RPMI8226 (cell line): ENCODE data around the gene COMMD7.
"Not testable (repeated sequence)": the region's sequence is repeated elsewhere in the genome, so short reads cannot be mapped to it uniquely, and the experiment has no call there.

ENCODE experiments used
- DNase-seq: peaks from one replicate; pipeline ENCODE4 v3.0.0-alpha.2; 2015

Gene COMMD7

GRCh38 chr20:32764005-32764960 lies 21.0 kb upstream of the COMMD7 start:
- no peak for DNase-seq

- DNase-seq: peak; percentile 39
Measured at GRCh38 chr20:32763202-32764004, 20.1 kb upstream of the COMMD7 start.

GRCh38 chr20:32762754-32763201 lies 19.5 kb upstream of the COMMD7 start:
- DNase-seq: peak; percentile 25

- peak; percentile 77 for DNase-seq
Measured at GRCh38 chr20:32761831-32762753, 18.8 kb upstream of the COMMD7 start, which contains the start of gene DNMT3B. Gene DNMT3B, plus strand, starts transcription at chr20:32762385. Its CDS starts 17,939 bp downstream, at chr20:32780324.

- no peak for DNase-seq
Measured at GRCh38 chr20:32761417-32761830, 18.2 kb upstream of the COMMD7 start.

GRCh38 chr20:32756156-32756555 lies 12.9 kb upstream of the COMMD7 start:
- DNase-seq: no peak

- DNase-seq: no peak
Measured at GRCh38 chr20:32753731-32754130, 10.5 kb upstream of the COMMD7 start.

GRCh38 chr20:32752458-32753250 lies 9.4 kb upstream of the COMMD7 start:
- no peak for DNase-seq

GRCh38 chr20:32751702-32752457 lies 8.6 kb upstream of the COMMD7 start:
- no peak for DNase-seq

GRCh38 chr20:32751293-32751692 lies 8.0 kb upstream of the COMMD7 start:
- DNase-seq: no peak

GRCh38 chr20:32749914-32750637 lies 6.8 kb upstream of the COMMD7 start:
- DNase-seq: no peak

- DNase-seq: no peak
Measured at GRCh38 chr20:32742322-32743236, 688 bp downstream of the COMMD7 start.

GRCh38 chr20:32741151-32741550 lies 2.1 kb downstream of the COMMD7 start:
- DNase-seq: no peak

- no peak for DNase-seq
Measured at GRCh38 chr20:32737371-32738223, 5.7 kb downstream of the COMMD7 start.

GRCh38 chr20:32731882-32732266 lies 11.4 kb downstream of the COMMD7 start:
- DNase-seq: no peak

GRCh38 chr20:32729334-32729733 lies 13.9 kb downstream of the COMMD7 start:
- not testable (repeated sequence) for DNase-seq

GRCh38 chr20:32728435-32728834 lies 14.8 kb downstream of the COMMD7 start:
- not testable (repeated sequence) for DNase-seq

GRCh38 chr20:32727683-32728082 lies 15.6 kb downstream of the COMMD7 start:
- no peak for DNase-seq
